ENCODE measurements around the gene RNF220. TPM values are rescaled to one million over a fixed set of nuclear protein-coding genes. Genes with fewer than 3 reads are reported as not detected.

RNF220 gene
- total and polyA plus RNA-seq, 9 donors = 58.0 to 101 (median 64.7) TPM

DNA sequence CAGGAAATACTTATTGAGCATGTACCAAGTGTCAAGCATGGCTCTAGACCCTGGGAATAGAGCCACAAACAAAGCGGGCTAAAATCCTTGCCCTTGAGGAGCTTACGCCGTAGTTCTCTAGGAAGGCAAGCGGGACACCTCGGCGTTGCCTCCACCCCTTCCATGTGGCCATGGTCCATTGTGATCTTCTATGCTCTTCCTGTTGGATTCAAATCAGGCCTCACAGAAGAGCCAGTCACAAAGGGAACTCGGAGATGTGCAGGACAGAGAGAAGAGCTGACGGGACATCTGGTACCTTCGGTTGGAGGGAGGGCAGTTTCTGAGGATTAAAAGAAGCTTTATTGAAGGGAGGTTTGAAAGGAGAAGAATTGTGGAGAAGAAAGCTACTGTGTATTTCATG, 139.9 kb downstream of the RNF220 start:
- H3K27ac ChIP-seq = no peak overlapping the region
- no peak overlapping the region for H3K4me3 ChIP-seq
- TF ChIP-seq EP300 (IDR thresholded peaks at IDR 0.05) (no peak), CTCF (IDR thresholded peaks at IDR 0.05) (no peak)
- no peaks in the 10 kb centered on the region for H3K27me3 ChIP-seq
- 80 to 84% (median 81%) methylated on average over 9 of the region's 9 CpGs for WGBS, 3 donors
- no peaks in the 10 kb centered on the region for H3K9me3 ChIP-seq
- intact Hi-C loops (cut with DNase I) = no loop called here
- DNase-seq = no peak
- no peaks in the 10 kb centered on the region for H3K36me3 ChIP-seq
- no peaks in the 10 kb centered on the region for H3K4me1 ChIP-seq (ENCODE audit: insufficient read depth)

GRCh38 chr1:44545961-44546360, 140.9 kb downstream of the RNF220 start:
- Histone ChIP-seq H3K4me1 (ENCODE audit: insufficient read depth) (no peaks in the 10 kb centered on the region), H3K27me3 (no peaks in the 10 kb centered on the region), H3K36me3 (no peaks in the 10 kb centered on the region), H3K9me3 (no peaks in the 10 kb centered on the region), H3K4me3 (no peak overlapping the region), H3K27ac (no peak overlapping the region)
- WGBS, 3 donors = 54 to 67% (median 59%) methylated on average over 6 of the region's 6 CpGs
- no peak for DNase-seq
- TF ChIP-seq POLR2A (IDR thresholded peaks at IDR 0.05) (no peak), EP300 (IDR thresholded peaks at IDR 0.05) (no peak), CTCF (IDR thresholded peaks at IDR 0.05) (no peak)
- intact Hi-C loops (cut with DNase I) = no loop called here

DNA sequence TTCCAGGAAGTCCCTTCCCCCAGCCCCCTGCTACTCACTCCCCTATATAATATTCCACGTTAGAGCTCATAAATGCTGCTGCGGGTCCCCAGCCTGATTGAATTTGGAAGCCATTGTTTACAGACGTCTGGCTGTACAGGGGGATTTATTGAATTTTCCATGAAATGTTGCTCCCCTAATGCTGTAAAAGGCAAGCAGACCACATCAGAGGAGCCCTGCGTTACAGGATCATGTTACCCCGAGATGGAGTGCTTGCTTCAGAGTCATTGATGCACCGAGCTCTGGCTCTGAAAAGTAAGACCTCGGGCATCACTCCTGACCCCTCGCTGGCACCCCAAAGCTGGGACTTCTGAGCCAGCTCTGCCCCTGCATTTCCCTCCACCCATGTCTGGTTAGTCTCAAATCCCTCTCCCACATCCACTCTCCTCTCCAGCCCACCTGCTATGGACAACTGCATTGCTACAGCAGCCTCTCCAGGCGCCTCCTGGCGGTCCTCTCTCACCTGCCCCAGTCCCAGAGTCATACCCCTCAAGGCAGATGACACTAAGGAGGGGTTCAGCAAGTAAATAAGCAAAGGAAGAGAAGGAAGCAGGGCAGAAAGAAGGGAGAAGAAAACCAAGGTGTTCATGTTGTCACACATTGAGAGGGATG, 141.5 kb downstream of the RNF220 start:
- Histone ChIP-seq H3K9me3 (no peaks in the 10 kb centered on the region), H3K27ac (no peak overlapping the region), H3K36me3 (no peaks in the 10 kb centered on the region), H3K27me3 (no peaks in the 10 kb centered on the region), H3K4me3 (no peak overlapping the region), H3K4me1 (ENCODE audit: insufficient read depth) (no peaks in the 10 kb centered on the region)
- 48 to 60% (median 51%) methylated on average over 10 of the region's 10 CpGs for WGBS, 3 donors
- TF ChIP-seq EP300 (IDR thresholded peaks at IDR 0.05) (no peak), POLR2A (IDR thresholded peaks at IDR 0.05) (no peak), CTCF (IDR thresholded peaks at IDR 0.05) (no peak)
- no peak for DNase-seq
- intact Hi-C loops (cut with DNase I) = no loop called here

DNA sequence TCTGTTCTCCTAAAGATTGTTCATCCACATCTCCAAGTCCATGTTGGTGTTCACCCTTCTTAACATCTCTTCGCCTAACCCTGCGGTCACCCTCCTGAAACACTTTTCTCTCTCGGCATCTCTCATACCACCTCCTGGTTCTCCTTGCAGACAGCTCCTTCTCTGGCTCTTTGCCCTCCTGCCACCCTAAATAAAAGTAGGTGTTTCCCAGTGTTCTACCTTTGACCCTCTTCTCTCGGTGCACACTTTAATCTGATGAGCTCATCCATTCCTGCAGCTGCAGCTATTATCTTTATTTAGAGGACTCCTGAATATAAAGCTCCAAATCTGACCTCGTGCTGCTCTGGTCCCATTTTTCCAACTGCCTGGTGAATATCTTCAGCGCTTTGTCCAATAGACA, 142.3 kb downstream of the RNF220 start:
- no peak overlapping the region for H3K27ac ChIP-seq
- DNase-seq = no peak
- no peaks in the 10 kb centered on the region for H3K27me3 ChIP-seq
- H3K36me3 ChIP-seq = no peaks in the 10 kb centered on the region
- H3K4me1 ChIP-seq (ENCODE audit: insufficient read depth) = no peaks in the 10 kb centered on the region
- H3K9me3 ChIP-seq = no peaks in the 10 kb centered on the region
- TF ChIP-seq POLR2A (IDR thresholded peaks at IDR 0.05) = no peak
- no peak for TF ChIP-seq CTCF (IDR thresholded peaks at IDR 0.05)
- TF ChIP-seq EP300 (IDR thresholded peaks at IDR 0.05) = no peak
- WGBS, 3 donors = 69 to 72% (median 71%) methylated on average over 6 of the region's 6 CpGs
- H3K4me3 ChIP-seq = no peak overlapping the region
- intact Hi-C loops (cut with DNase I) = no loop called here
